Erythroblast (primary cell): Measurements from ENCODE around the gene HNRNPC.

Source experiments
- GATA1 ChIP-seq: IDR thresholded peaks from 2 replicates; pipeline ENCODE4 v1.6.1; 2011; ENCODE audit warnings: low read depth, mild to moderate bottlenecking, control low read depth, low read length, moderate library complexity
- POLR2A ChIP-seq: IDR thresholded peaks from 2 replicates; pipeline ENCODE4 v1.6.1; 2011; ENCODE audit warnings: mild to moderate bottlenecking, low read length

DNA sequence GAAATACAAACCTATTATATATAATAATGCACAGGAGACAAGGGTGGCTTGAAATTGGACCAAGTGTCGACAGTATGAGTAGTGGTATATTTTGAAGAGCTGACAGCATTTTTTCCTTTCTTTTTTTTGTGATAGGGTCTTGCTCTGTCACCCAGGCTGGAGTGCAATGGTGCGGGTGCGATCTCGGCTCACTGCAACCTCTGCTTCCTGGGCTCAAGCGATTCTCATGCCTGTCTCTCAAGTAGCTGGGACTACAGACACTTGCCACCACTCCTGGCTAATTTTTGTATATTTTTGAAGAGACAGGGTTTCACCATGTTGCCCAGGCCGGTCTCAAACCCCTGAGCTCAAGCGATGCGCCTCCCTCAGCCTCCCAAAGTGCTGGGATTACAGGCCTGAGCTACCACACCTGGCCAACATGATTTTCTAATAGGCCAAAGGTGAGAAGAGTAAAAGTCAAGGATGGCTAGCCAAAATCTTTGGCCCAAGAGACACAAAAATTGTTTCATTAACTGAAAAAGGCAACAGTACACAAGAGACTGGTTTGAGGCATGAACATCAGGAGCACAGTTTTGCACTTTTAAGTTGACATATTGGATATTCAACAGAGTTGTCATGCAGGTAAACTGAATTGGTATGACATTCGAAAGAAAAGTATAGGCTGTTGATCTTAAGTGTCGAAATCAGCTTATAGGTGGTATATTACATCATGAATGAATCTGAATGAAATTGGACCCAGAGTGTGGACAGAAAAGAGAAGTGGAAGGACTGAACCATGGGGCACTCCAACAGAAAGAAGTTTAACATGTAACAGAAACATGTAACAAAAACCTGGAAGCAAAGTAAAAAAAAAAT lies 12.5 kb downstream of the HNRNPC start:
- TF ChIP-seq POLR2A = no peak
- no peak for TF ChIP-seq GATA1
